ENCODE measurements around the gene ZNF296. TPM values are rescaled to one million over a fixed set of nuclear protein-coding genes. Genes with fewer than 3 reads are reported as not detected.

Gene ZNF296
- total and polyA plus RNA-seq, 2 of the 13 experiments (the other 11 are each of a cell fraction or from before 2014, with no cell fraction given), result 0.26 to 0.62 TPM

- TF ChIP-seq ZNF704 (CRISPR knock-in tag; IDR thresholded peaks at IDR 0.05; ENCODE audit: borderline replicate concordance) (no peak), MTF2 (CRISPR knock-in tag; IDR thresholded peaks at IDR 0.05; ENCODE audit: borderline replicate concordance) (0 out of 2 replicates have a peak, but pooled peaks have one; percentile 47), ZSCAN20 (CRISPR knock-in tag; IDR thresholded peaks at IDR 0.05; ENCODE audit: borderline replicate concordance) (no peak), ZSCAN29 (CRISPR knock-in tag; conservative IDR thresholded peaks at IDR 0.05) (peak; percentile 84; the same call in 1 of the 2 replicates), NCOA5 (CRISPR knock-in tag; IDR thresholded peaks at IDR 0.05) (no peak), ZNF510 (CRISPR knock-in tag; IDR thresholded peaks at IDR 0.05; ENCODE audit: low read depth) (peak; percentile 88; the same call in 1 of the 2 replicates), MAZ (IDR thresholded peaks at IDR 0.05; ENCODE audit: borderline replicate concordance, low read depth, low read length) (no peak), MAZ (CRISPR knock-in tag; IDR thresholded peaks at IDR 0.05; ENCODE audit: low read depth) (peak; percentile 71; the same call in 1 of the 2 replicates), TFAP4 (IDR thresholded peaks at IDR 0.05; ENCODE audit: borderline replicate concordance, low read depth) (peak; percentile 78; the same call in 1 of the 2 replicates), TBX3 (IDR thresholded peaks at IDR 0.05; ENCODE audit: borderline replicate concordance) (peak; percentile 60; the same call in 1 of the 2 replicates), THAP11 (CRISPR knock-in tag; IDR thresholded peaks at IDR 0.05) (peak; percentile 67), SIN3A (IDR thresholded peaks at IDR 0.05; ENCODE audit: borderline replicate concordance, low read depth, low read length) (peak; percentile 77), ZNF883 (CRISPR knock-in tag; IDR thresholded peaks at IDR 0.05; ENCODE audit: not compliant biosample characterization) (peak; percentile 22), ZNF543 (CRISPR knock-in tag; IDR thresholded peaks at IDR 0.05) (peak; percentile 77), CBX2 (IDR thresholded peaks at IDR 0.05; ENCODE audit: low read depth, low read length) (no peak), CBX2 (CRISPR knock-in tag; IDR thresholded peaks at IDR 0.05; ENCODE audit: low read depth) (no peak; the same call in 1 of the 2 replicates), ELF3 (CRISPR knock-in tag; IDR thresholded peaks at IDR 0.05) (peak; percentile 78), ZNF777 (CRISPR knock-in tag; IDR thresholded peaks at IDR 0.05) (0 out of 2 replicates have a peak, but pooled peaks have one; percentile 23), ZNF792 (CRISPR knock-in tag; IDR thresholded peaks at IDR 0.05) (peak; percentile 85; the same call in 1 of the 2 replicates), ZNF615 (CRISPR knock-in tag; IDR thresholded peaks at IDR 0.05; ENCODE audit: borderline replicate concordance) (no peak), CHD2 (IDR thresholded peaks at IDR 0.05; ENCODE audit: low read depth, low read length) (no peak), RBM22 (optimal IDR thresholded peaks at IDR 0.05; ENCODE audit: low read length) (peak; percentile 75), ZNF235 (CRISPR knock-in tag; IDR thresholded peaks at IDR 0.05; ENCODE audit: borderline replicate concordance) (no peak)
- TF ChIP-seq, protein P1, sequence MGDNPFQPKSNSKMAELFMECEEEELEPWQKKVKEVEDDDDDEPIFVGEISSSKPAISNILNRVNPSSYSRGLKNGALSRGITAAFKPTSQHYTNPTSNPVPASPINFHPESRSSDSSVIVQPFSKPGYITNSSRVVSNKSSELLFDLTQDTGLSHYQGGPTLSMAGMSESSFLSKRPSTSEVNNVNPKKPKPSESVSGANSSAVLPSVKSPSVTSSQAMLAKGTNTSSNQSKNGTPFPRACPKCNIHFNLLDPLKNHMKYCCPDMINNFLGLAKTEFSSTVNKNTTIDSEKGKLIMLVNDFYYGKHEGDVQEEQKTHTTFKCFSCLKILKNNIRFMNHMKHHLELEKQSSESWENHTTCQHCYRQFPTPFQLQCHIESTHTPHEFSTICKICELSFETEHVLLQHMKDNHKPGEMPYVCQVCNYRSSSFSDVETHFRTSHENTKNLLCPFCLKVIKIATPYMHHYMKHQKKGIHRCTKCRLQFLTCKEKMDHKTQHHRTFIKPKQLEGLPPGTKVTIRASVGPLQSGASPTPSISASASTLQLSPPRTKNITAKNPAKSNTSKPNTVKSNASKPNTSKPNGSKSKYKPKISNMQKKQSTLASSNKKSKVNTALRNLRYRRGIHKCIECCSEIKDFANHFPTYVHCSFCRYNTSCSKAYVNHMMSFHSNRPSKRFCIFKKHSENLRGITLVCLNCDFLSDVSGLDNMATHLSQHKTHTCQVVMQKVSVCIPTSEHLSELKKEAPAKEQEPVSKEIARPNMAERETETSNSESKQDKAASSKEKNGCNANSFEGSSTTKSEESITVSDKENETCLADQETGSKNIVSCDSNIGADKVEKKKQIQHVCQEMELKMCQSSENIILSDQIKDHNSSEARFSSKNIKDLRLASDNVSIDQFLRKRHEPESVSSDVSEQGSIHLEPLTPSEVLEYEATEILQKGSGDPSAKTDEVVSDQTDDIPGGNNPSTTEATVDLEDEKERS (CRISPR knock-in tag; IDR thresholded peaks at IDR 0.05), result no peak
Observed at GRCh38 chr19:45045671-45046353, 30.5 kb downstream of the ZNF296 start (continued).
